GM18498 (cell line): Measurements from ENCODE around the gene CXCR2.
"Not testable (repeated sequence)": the region's sequence is repeated elsewhere in the genome, so short reads cannot be mapped to it uniquely, and the experiment has no call there.

Source experiments
- ATAC-seq: cut with Tn5 transposase; IDR thresholded peaks from one replicate; pipeline ENCODE4 v1.9.1; 2021; ENCODE audit warnings: mild to moderate bottlenecking, moderate library complexity; ENCODE audit not compliant: unreplicated experiment

CXCR2 gene

DNA sequence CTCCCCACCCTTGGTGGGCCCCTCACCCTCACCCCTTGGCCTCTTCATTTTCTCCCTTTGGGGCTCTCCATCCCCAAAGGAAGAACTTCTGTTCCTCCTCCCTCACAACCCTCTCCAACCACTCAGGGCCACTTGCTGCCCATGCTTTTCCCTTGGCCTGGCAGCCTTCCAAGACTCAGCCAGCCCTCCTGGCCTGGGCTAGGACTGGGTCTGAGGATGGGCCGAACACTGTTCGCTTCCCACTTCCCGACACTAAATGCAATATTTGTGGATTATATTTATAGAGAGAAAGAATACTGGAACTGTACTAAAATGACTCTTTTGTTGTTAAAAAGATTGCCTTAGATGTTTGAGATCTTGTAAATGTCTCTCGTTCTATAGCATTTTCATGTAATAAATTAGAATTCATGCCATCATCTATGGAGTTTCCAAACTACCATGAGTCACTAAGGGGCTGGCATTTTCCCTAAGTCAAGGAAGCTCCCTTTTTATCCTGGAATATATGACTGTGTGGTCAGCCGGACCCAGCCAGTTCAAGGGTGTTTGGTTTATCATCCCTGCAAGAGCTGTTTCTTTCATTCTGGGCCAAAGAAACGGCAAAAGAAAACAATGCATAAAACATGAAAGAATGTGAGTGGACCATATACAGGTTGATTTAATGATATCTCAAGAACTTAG, 3.8 kb downstream of the CXCR2 start:
- no peak for ATAC-seq

DNA sequence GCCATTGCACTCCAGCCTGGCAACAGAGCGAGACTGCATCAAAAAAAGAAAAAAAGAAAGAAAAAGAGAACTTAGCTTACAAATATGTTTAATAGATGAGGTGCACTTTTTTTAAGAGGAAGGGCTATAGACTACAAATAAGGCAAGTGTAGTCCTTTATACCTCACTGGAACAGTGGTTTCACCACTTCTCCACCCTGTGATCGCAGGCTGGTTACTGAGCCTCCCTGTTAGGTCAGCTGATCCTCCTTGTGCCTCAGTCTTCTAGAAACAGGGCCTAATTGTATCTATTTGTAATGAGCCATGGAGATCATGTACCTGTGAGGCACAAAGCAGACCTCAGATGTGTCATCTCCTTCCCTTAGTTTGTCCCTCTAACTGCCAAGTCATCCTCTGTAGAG, 4.5 kb downstream of the CXCR2 start:
- no peak for ATAC-seq

- ATAC-seq: no peak
Measured at GRCh38 chr2:218130822-218131221, 5.0 kb downstream of the CXCR2 start.

- no peak for ATAC-seq
Measured at GRCh38 chr2:218137514-218137913, 11.7 kb downstream of the CXCR2 start.

DNA sequence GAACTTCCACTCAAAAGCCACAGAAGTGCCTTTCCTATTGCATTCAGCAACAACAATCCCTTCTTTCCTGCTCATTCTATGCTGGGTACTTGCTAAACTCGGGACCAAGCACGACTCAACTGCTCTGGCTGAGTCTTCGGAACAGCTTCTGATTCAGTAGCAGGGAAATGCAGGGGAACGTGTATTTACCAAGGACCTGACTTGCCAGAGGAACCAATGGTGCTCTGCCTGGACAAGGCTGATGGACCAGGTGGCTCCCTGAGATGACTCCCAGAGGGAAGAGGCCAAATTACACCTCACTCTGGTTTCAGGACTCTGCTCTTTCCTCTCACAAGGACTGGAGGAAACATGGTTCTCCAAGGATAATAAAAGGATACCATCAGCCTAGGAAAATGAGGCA, 12.2 kb downstream of the CXCR2 start:
- no peak for ATAC-seq

GRCh38 chr2:218145124-218145523, 19.3 kb downstream of the CXCR2 start:
- ATAC-seq: no peak

- no peak for ATAC-seq
Measured at GRCh38 chr2:218146056-218146455, 20.2 kb downstream of the CXCR2 start.

DNA sequence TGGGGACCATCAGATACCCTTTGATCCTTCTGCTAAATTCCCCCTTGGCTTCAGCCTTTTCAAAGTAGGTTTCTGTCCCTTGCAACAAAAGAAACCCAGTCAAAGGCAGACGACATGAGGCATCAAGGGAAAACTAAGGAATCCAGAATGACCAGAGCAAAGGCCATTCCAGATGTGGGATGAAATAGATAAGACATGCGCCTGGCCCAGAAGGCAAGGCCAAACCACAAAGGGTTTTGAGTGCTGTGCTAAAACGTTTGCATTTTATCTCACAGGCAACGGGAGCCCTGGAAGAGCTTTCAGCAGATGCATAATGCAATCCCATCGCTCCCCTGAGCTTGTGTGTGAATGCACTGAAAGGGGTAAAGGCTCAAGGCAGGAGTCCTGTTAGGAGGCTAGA, 23.3 kb downstream of the CXCR2 start:
- no peak for ATAC-seq

DNA sequence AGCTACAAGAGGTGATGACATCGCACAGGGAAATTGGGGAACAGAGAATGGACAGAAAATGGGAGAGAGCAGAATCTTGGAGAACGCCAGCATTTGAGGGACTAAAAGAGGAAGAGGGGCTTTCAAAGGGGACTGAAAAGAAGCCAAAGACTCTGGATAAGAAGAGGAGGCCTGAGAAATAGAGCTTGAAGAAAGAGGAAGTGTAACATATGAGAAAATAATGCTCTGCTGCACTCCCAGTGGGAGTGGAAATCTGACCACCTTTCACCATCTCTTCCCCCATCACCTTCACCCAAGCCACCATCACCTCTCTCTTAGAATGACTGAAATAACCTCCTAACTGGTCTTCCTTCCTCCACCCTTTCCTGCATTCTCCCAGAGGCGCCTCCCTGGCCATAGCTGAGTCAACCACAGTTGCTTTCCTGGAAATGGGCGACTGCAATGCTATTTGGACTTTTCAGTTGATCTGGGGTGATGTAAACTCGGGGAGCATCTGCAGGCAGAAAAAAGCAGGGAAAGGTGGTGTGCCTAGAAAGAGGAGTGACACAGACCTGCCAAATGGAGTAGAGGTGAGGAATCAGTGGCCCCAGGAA, 24.1 kb downstream of the CXCR2 start:
- ATAC-seq: no peak

DNA sequence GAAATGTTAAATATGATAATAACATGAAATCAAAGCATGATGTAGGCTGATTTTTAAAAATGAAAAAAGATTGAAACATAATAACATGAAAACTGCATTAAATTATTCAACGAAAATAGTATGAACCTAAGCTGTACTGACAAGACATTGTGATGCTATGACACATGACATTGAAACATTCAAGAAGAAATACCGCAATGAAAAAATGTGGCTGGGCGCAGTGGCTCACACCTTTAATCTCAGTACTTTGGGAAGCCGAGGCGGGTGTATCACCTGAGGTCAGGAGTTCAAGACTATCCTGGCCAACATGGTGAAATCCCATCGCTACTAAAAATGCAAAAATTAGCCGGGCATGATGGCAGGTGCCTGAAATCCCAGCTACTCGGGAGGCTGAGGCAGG, 26.3 kb downstream of the CXCR2 start:
- no peak for ATAC-seq

GRCh38 chr2:218152777-218153176, 26.9 kb downstream of the CXCR2 start:
- ATAC-seq: no peak

GRCh38 chr2:218155953-218156479, 30.2 kb downstream of the CXCR2 start:
- ATAC-seq: no peak

GRCh38 chr2:218161644-218162043, 35.8 kb downstream of the CXCR2 start:
- no peak for ATAC-seq

- no peak for ATAC-seq
Measured at GRCh38 chr2:218162814-218163213, 37.0 kb downstream of the CXCR2 start.

- no peak for ATAC-seq
Measured at GRCh38 chr2:218166791-218167190, 41.0 kb downstream of the CXCR2 start, which contains the start of gene CXCR1. TSS of gene CXCR1 (minus strand) at chr2:218166962. CDS start at chr2:218165211, 1,751 bp downstream.

GRCh38 chr2:218168016-218168415, 42.2 kb downstream of the CXCR2 start:
- ATAC-seq: no peak

DNA sequence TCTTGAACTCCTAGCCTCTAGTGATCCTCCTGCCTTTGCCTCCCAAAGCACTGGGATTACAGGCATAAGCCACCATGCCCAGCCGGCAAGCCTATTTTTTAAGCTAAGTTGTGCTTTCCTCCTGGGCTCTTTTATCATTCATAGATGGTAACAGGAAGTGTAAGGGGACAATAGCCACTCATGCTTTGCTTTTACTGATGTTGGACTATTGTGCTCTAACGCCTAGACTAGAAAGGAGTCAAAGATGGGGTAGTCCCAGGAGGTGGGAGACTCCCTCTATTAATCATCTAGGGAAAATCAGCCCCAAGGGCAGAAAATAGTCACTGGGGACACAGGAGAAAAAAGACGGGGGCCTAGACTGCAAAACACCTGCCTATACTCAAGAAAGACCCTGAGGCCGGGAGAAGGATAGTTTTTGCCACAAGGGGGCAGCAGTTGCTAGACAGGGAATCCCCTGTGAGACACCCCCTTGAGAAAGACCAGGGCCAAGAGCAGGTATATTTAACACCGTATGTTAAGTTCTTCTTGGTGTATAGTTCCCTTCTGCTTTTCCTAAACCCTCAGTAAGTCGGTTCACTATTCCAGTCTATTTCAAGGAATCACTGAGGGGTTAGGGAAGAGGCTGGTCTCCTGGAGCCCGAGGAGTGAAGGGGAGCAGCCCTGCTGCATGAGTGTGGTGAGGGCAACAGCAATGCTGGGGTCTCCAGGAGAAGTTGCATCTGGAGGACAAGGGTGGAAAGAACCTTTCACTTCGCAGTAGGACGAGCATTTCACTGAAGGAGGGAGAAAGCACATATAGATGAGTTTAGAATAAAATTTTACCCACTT, 43.0 kb downstream of the CXCR2 start:
- ATAC-seq: no peak

GRCh38 chr2:218169757-218170546, 44.1 kb downstream of the CXCR2 start:
- no peak for ATAC-seq

- not testable (repeated sequence) for ATAC-seq
Measured at GRCh38 chr2:218171744-218172143, 45.9 kb downstream of the CXCR2 start.

DNA sequence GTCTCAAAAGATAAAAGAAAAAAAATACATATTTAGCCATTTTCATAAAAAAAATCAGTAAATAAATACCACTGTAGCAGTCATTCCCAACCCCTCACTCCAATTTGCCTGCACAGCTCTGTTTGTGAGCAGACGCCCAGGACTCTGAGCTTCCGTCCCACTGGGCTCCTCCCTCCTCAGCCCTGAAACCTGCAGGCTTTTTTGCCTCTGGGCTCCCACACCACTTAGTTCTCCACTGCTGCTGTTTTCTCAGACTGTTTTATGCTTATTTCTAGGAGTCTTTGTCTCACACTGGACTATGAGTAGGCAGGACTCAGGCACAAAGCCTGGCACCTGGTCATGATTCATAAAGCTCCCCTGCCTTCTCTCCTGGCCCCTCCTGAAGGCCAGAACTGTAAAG, 47.0 kb downstream of the CXCR2 start:
- no peak for ATAC-seq

DNA sequence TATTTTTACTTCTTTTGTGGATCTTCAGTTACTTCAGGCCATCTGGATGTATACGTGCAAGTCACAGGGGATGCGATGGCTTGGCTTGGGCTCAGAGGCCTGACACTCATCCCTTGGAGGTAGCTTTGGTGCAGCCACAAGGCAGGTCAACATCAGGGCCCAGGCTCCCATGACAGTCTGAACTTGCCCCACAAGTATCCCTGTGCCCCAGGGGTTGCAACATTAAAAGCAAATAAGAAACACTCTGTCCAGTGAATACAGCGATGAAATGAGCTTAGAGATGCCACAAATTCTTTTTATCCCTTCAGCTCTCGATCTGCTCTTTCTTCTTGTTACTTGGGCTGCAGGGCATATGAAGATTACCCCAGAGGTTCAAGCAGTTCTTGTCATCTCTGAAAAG, 54.0 kb downstream of the CXCR2 start:
- ATAC-seq: no peak
